Hepatocyte (in vitro differentiated cells): ENCODE results near the gene PRR19. TPM values are rescaled to one million over a fixed set of nuclear protein-coding genes. Genes with fewer than 3 reads are reported as not detected.

Experiments used
- DNase-seq: peaks from one replicate; pipeline ENCODE4 v3.0.0-alpha.2; 2016; ENCODE audit warnings: low spot score
- H2AFZ ChIP-seq: fragments of 200-600 bp; sonication (generic); 2 replicates; pipeline ENCODE4 v1.6.0; 2016; ENCODE audit warnings: antibody characterized with exemption, mild to moderate bottlenecking
- H3K27ac ChIP-seq: fragments of 200-600 bp; sonication (generic); 2 replicates; pipeline ENCODE4 v1.5.1; 2016; ENCODE audit warnings: mild to moderate bottlenecking
- H3K27me3 ChIP-seq: fragments of 200-600 bp; sonication (generic); 2 replicates; pipeline ENCODE4 v1.6.1; 2016
- H3K36me3 ChIP-seq: fragments of 200-600 bp; sonication (generic); replicated peaks from 2 replicates; pipeline ENCODE4 v1.5.1; 2016; ENCODE audit warnings: low read depth; ENCODE audit not compliant: insufficient read depth
- H3K4me1 ChIP-seq: fragments of 200-600 bp; sonication (generic); 2 replicates; pipeline ENCODE4 v1.5.1; 2016; ENCODE audit warnings: mild to moderate bottlenecking, moderate library complexity; ENCODE audit not compliant: insufficient read depth
- H3K4me2 ChIP-seq: fragments of 200-600 bp; sonication (generic); 2 replicates; pipeline ENCODE4 v1.6.0; 2016
- H3K4me3 ChIP-seq: fragments of 200-600 bp; sonication (generic); 2 replicates; pipeline ENCODE4 v1.5.1; 2016; ENCODE audit warnings: mild to moderate bottlenecking
- H3K79me2 ChIP-seq: fragments of 200-600 bp; sonication (generic); 2 replicates; pipeline ENCODE4 v1.6.0; 2017; ENCODE audit warnings: mild to moderate bottlenecking
- H3K9me2 ChIP-seq: fragments of 200-600 bp; sonication (generic); replicated peaks from 2 replicates; pipeline ENCODE4 v1.6.0; 2017; ENCODE audit warnings: mild to moderate bottlenecking; ENCODE audit not compliant: insufficient read depth
- H3K9me3 ChIP-seq: fragments of 200-600 bp; sonication (generic); 2 replicates; pipeline ENCODE4 v1.5.1; 2016; ENCODE audit warnings: low read depth, mild to moderate bottlenecking
- H4K20me1 ChIP-seq: fragments of 200-600 bp; sonication (generic); 2 replicates; pipeline ENCODE4 v1.6.0; 2016; ENCODE audit warnings: mild to moderate bottlenecking; ENCODE audit not compliant: insufficient read depth, poor library complexity, severe bottlenecking
- CTCF ChIP-seq: fragments of 200-600 bp; sonication (generic); IDR thresholded peaks from 2 replicates; pipeline ENCODE4 v1.5.1; 2016; ENCODE audit warnings: antibody characterized with exemption, mild to moderate bottlenecking; ENCODE audit not compliant: poor library complexity
- EZH2 ChIP-seq: fragments of 200-600 bp; sonication (generic); IDR thresholded peaks from 2 replicates; pipeline ENCODE4 v1.6.1; 2016; ENCODE audit warnings: antibody characterized with exemption, mild to moderate bottlenecking, borderline replicate concordance
- EZH2phosphoT487 ChIP-seq: fragments of 200-600 bp; sonication (generic); IDR thresholded peaks from one replicate; pipeline ENCODE4 v1.6.1; 2018; ENCODE audit warnings: antibody characterized with exemption, mild to moderate bottlenecking, low read depth, moderate library complexity; ENCODE audit not compliant: unreplicated experiment, severe bottlenecking
- WGBS: methylation state at CpG from one replicate; pipeline ENCODE4 v1.1.6; 2016; ENCODE audit warnings: low lambda C conversion rate; ENCODE audit errors: missing lambda C conversion rate; 5-methylcytosine and 5-hydroxymethylcytosine counted together
- polyA plus RNA-seq: library from polyadenylated mRNA; unstranded; fragments of >200 nt; fragmentation: Nextera tagmentation; extraction: Ambion mirVana; gene quantifications from 2 replicates; pipeline ENCODE4 v1.2.1, GENCODE V29; 2016
- total RNA-seq: library from RNA; depleted of rRNA; stranded (reverse); fragments of >200 nt; gene quantifications from 2 replicates; pipeline ENCODE4 v1.2.3, GENCODE V29; 2014

PRR19 gene
- total and polyA plus RNA-seq, 2 experiments from 2014 or later, result 2.2 to 3.0 TPM

- TF ChIP-seq EZH2phosphoT487 (no peak), CTCF (no peak), EZH2 (no peak)
- no peak for DNase-seq
- Histone ChIP-seq H3K9me2 (no peaks in the 10 kb centered on the region), H3K27ac (no peak overlapping the region), H3K36me3 (no peaks in the 10 kb centered on the region), H3K79me2 (peaks cover 21% of the 10 kb centered on the region), H3K27me3 (no peaks in the 10 kb centered on the region), H3K4me3 (no peak overlapping the region), H3K4me1 (peaks cover 9% of the 10 kb centered on the region), H2AFZ (no peak overlapping the region), H3K9me3 (no peaks in the 10 kb centered on the region), H3K4me2 (no peak overlapping the region), H4K20me1 (no peaks in the 10 kb centered on the region)
- WGBS, result 94% methylated on average over 8 of the region's 8 CpGs
Measured at GRCh38 chr19:42303876-42304275, 1.9 kb downstream of the PRR19 start.

GRCh38 chr19:42306646-42307045 lies 4.7 kb downstream of the PRR19 start:
- H3K4me3 ChIP-seq, result no peak overlapping the region
- H3K36me3 ChIP-seq, result no peaks in the 10 kb centered on the region
- WGBS, result 96% methylated on average over 22 of the region's 22 CpGs
- no peak for DNase-seq
- peaks cover 1% of the 10 kb centered on the region for H3K79me2 ChIP-seq
- H3K27ac ChIP-seq, result no peak overlapping the region
- H3K4me1 ChIP-seq, result peaks cover 4% of the 10 kb centered on the region
- no peaks in the 10 kb centered on the region for H3K9me3 ChIP-seq
- H3K4me2 ChIP-seq, result no peak overlapping the region
- no peaks in the 10 kb centered on the region for H4K20me1 ChIP-seq
- no peaks in the 10 kb centered on the region for H3K27me3 ChIP-seq
- TF ChIP-seq CTCF, result no peak
- no peak for TF ChIP-seq EZH2phosphoT487
- no peak for TF ChIP-seq EZH2
- no peaks in the 10 kb centered on the region for H3K9me2 ChIP-seq
- H2AFZ ChIP-seq, result no peak overlapping the region

GRCh38 chr19:42309686-42310085 lies 7.8 kb downstream of the PRR19 start:
- Histone ChIP-seq H3K4me1 (no peaks in the 10 kb centered on the region), H3K4me2 (no peak overlapping the region), H3K36me3 (no peaks in the 10 kb centered on the region), H3K27ac (no peak overlapping the region), H3K79me2 (no peaks in the 10 kb centered on the region), H3K4me3 (no peak overlapping the region), H3K9me2 (no peaks in the 10 kb centered on the region), H4K20me1 (no peaks in the 10 kb centered on the region), H2AFZ (no peak overlapping the region), H3K9me3 (no peaks in the 10 kb centered on the region), H3K27me3 (peaks cover 18% of the 10 kb centered on the region)
- no peak for DNase-seq
- TF ChIP-seq EZH2phosphoT487, result no peak
- no peak for TF ChIP-seq CTCF
- no peak for TF ChIP-seq EZH2
- WGBS, result 92% methylated on average over 14 of the region's 14 CpGs

GRCh38 chr19:42311657-42312056 lies 9.7 kb downstream of the PRR19 start:
- no peaks in the 10 kb centered on the region for H3K36me3 ChIP-seq
- no peaks in the 10 kb centered on the region for H3K9me3 ChIP-seq
- H3K27me3 ChIP-seq, result peaks cover 24% of the 10 kb centered on the region

More at GRCh38 chr19:42311657-42312056, 9.7 kb downstream of the PRR19 start:
- Histone ChIP-seq H4K20me1 (no peaks in the 10 kb centered on the region), H3K4me2 (no peak overlapping the region), H3K4me1 (no peaks in the 10 kb centered on the region), H2AFZ (no peak overlapping the region), H3K9me2 (no peaks in the 10 kb centered on the region), H3K27ac (no peak overlapping the region), H3K4me3 (no peak overlapping the region), H3K79me2 (no peaks in the 10 kb centered on the region)
- WGBS, result 55% methylated on average over 2 of the region's 2 CpGs
- TF ChIP-seq EZH2, result no peak
- TF ChIP-seq CTCF, result no peak
- no peak for TF ChIP-seq EZH2phosphoT487
- no peak for DNase-seq
